HEK293T (cell line): ENCODE measurements around the gene RBM15.
A peak's percentile ranks its signal among the peaks of the same experiment; 100 is the strongest.

Experiments used
- CTCF ChIA-PET: fragments of 350-600 bp; formaldehyde crosslinking; extraction: SDS; loops from one replicate; lab custom pipeline; 2021; ENCODE audit warnings: antibody characterized with exemption, inconsistent platforms; lab: Yijun Ruan, JAX
- POLR2A ChIA-PET: fragments of 350-600 bp; formaldehyde crosslinking; extraction: SDS; loops from one replicate; lab custom pipeline; 2020; ENCODE audit warnings: antibody characterized with exemption, inconsistent platforms; lab: Yijun Ruan, JAX
- DNase-seq: peaks from one replicate; pipeline ENCODE4 v3.0.0; 2012; ENCODE audit warnings: mixed read lengths; ENCODE audit errors: extremely low spot score
- ARNT ChIP-seq: fragments of 450-650 bp; IDR thresholded peaks from 2 replicates; pipeline ENCODE4 v1.6.1; 2017; ENCODE audit warnings: mild to moderate bottlenecking
- BHLHE40 ChIP-seq: fragments of 450-650 bp; IDR thresholded peaks from 2 replicates; pipeline ENCODE4 v1.6.1; 2016; ENCODE audit warnings: mild to moderate bottlenecking, moderate library complexity, borderline replicate concordance
- CTBP1 ChIP-seq: fragments of 450-650 bp; IDR thresholded peaks from 2 replicates; pipeline ENCODE4 v1.6.1; 2016; ENCODE audit warnings: borderline replicate concordance
- ELF4 ChIP-seq: fragments of 450-650 bp; IDR thresholded peaks from 2 replicates; pipeline ENCODE4 v1.6.1; 2017; ENCODE audit warnings: antibody characterized with exemption
- FOXA1 ChIP-seq: fragments of 450-650 bp; IDR thresholded peaks from 2 replicates; pipeline ENCODE4 v1.6.1; 2016; ENCODE audit warnings: mild to moderate bottlenecking
- FOXK2 ChIP-seq: fragments of 450-650 bp; IDR thresholded peaks from 2 replicates; pipeline ENCODE4 v1.6.1; 2016; ENCODE audit warnings: mild to moderate bottlenecking
- FOXM1 ChIP-seq: fragments of 450-650 bp; IDR thresholded peaks from 2 replicates; pipeline ENCODE4 v1.6.1; 2017; ENCODE audit warnings: mild to moderate bottlenecking, borderline replicate concordance
- HDGF ChIP-seq: fragments of 450-650 bp; IDR thresholded peaks from 2 replicates; pipeline ENCODE4 v1.6.1; 2017; ENCODE audit warnings: antibody characterized with exemption, borderline replicate concordance
- L3MBTL2 ChIP-seq: fragments of 450-650 bp; conservative IDR thresholded peaks from 2 replicates; pipeline ENCODE4 v1.6.1; 2016; ENCODE audit warnings: mild to moderate bottlenecking
- LEF1 ChIP-seq: fragments of 450-650 bp; IDR thresholded peaks from 2 replicates; pipeline ENCODE4 v1.6.1; 2017; ENCODE audit warnings: mild to moderate bottlenecking, borderline replicate concordance
- NFRKB ChIP-seq: fragments of 450-650 bp; IDR thresholded peaks from 2 replicates; pipeline ENCODE4 v1.6.1; 2016; ENCODE audit warnings: mild to moderate bottlenecking, moderate library complexity
- SP1 ChIP-seq: fragments of 450-650 bp; IDR thresholded peaks from 2 replicates; pipeline ENCODE4 v1.6.1; 2017
- SUZ12 ChIP-seq: fragments of 450-650 bp; IDR thresholded peaks from 2 replicates; pipeline ENCODE4 v1.6.1; 2016; ENCODE audit warnings: mild to moderate bottlenecking
- TARDBP ChIP-seq: fragments of 450-650 bp; IDR thresholded peaks from 2 replicates; pipeline ENCODE4 v1.6.1; 2016
- ZNF384 ChIP-seq: fragments of 450-650 bp; IDR thresholded peaks from 2 replicates; pipeline ENCODE4 v1.6.1; 2016
- TF ChIP-seq, protein P1 (sequence below): fragments of 450-650 bp; IDR thresholded peaks from 2 replicates; pipeline ENCODE4 v1.6.1; 2016

The RBM15 gene

DNA sequence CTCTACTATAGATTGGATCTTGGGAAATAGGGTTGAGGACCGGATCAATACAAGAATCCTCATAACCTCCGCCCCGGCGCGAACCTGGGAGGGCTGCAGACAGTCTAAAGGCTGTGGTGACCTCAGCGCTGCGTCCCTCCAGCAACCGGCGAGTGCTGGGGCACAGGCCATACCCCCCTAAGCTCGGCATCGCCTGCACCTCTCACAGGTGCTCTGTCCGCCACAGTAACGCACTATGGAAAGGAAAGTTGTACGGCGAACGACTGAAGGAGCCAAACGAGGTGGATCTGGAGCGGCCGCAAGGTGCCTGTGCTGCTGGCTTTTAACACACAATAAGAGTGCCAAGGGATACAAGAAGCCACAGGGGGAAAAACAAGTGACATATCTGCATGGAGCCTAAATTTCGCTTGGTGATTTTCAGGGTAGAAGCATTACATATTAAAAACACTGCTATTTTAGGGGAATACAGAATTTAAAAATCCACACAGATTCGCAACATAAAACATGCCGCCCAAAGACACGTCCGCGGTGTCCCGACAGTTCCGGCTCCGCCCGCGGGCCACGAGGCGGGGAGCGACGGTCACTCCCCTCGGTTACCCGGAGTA lies 1.4 kb upstream of the RBM15 start:
- ChIA-PET CTCF (interaction anchor here (0.9 to 3.7 kb wide), 8 partner anchors 8 to 158 kb away, joined by 3 to 18 read pairs (median 5); no protein-coding TSS in a partner anchor), POLR2A (interaction anchor here (0.8 to 4.5 kb wide), 35 partner anchors 9 to 340 kb away, joined by 3 to 35 read pairs (median 6); partner anchors contain the start of genes KCNC4 and SLC16A4)
- TF ChIP-seq NFRKB (no peak), SP1 (no peak), FOXA1 (no peak), CTBP1 (no peak), ZNF384 (no peak), TARDBP (no peak), L3MBTL2 (no peak), ARNT (no peak), FOXK2 (no peak), LEF1 (no peak), BHLHE40 (no peak), FOXM1 (no peak), SUZ12 (no peak), ELF4 (no peak; the same call in 1 of the 2 replicates), HDGF (no peak)
- TF ChIP-seq, protein P1, sequence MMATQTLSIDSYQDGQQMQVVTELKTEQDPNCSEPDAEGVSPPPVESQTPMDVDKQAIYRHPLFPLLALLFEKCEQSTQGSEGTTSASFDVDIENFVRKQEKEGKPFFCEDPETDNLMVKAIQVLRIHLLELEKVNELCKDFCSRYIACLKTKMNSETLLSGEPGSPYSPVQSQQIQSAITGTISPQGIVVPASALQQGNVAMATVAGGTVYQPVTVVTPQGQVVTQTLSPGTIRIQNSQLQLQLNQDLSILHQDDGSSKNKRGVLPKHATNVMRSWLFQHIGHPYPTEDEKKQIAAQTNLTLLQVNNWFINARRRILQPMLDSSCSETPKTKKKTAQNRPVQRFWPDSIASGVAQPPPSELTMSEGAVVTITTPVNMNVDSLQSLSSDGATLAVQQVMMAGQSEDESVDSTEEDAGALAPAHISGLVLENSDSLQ = no peak
- DNase-seq = no peak

DNA sequence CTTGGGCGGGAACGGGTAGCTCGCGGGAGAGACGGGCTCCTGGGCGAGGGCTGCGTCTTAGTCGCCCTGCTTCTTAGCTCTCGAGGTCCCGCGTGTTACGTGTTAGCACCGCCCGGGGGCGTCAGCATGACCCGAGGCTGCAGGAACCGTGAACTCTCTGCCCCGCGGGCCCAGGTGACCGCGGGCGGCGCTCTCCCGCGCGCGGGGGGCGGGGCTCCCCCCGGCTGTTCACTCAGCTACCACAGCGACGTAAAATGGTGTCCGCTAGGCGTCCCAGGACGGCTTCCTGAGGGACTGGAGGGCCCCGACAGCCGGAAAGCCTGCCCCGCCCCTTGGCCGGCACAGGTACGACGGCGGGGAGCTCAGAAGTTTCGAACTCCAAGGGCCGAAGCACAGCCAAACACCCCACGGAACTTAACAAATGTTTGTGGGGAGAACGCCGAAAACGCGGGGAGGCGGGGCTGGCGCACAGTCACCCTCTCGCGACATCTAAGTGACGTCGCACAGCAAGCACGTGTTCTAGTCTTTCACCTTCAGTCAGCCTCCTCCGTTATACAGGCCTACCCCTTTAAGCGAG lies 780 bp upstream of the RBM15 start:
- peak; percentile 93 for DNase-seq
- CTCF ChIA-PET = interaction anchor here (0.7 to 3.7 kb wide), 9 partner anchors 8 to 205 kb away, joined by 3 to 18 read pairs (median 4); no protein-coding TSS in a partner anchor
- TF ChIP-seq ELF4 (peak; percentile 36), LEF1 (no peak), NFRKB (no peak), L3MBTL2 (peak; percentile 98), ZNF384 (no peak), FOXM1 (peak; percentile 80; the same call in 1 of the 2 replicates)
- POLR2A ChIA-PET = interaction anchor here (0.8 to 4.5 kb wide), 52 partner anchors 8 to 340 kb away, joined by 3 to 35 read pairs (median 5); partner anchors contain the start of genes KCNC4, SLC16A4, SLC6A17 and STRIP1

DNA sequence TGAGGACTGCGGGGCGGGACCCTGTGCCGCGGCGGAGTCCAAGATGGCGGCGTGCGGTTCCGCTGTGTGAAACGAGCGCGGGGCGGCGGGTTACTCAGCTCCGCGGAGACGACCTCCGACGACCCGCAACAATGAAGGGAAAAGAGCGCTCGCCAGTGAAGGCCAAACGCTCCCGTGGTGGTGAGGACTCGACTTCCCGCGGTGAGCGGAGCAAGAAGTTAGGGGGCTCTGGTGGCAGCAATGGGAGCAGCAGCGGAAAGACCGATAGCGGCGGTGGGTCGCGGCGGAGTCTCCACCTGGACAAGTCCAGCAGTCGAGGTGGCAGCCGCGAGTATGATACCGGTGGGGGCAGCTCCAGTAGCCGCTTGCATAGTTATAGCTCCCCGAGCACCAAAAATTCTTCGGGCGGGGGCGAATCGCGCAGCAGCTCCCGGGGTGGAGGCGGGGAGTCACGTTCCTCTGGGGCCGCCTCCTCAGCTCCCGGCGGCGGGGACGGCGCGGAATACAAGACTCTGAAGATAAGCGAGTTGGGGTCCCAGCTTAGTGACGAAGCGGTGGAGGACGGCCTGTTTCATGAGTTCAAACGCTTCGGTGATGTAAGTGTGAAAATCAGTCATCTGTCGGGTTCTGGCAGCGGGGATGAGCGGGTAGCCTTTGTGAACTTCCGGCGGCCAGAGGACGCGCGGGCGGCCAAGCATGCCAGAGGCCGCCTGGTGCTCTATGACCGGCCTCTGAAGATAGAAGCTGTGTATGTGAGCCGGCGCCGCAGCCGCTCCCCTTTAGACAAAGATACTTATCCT lies 430 bp downstream of the RBM15 start:
- ChIA-PET POLR2A (interaction anchor here (0.7 to 4.5 kb wide), 42 partner anchors 7 to 305 kb away, joined by 3 to 35 read pairs (median 5); partner anchors contain the start of genes KCNC4, SLC16A4, SLC6A17 and STRIP1), CTCF (interaction anchor here (0.5 to 3.7 kb wide), 9 partner anchors 27 to 1178 kb away, joined by 3 to 18 read pairs (median 3); no protein-coding TSS in a partner anchor)
- no peak for TF ChIP-seq FOXM1
- no peak for TF ChIP-seq TARDBP
- no peak for TF ChIP-seq BHLHE40
- no peak for TF ChIP-seq SP1
- peak; percentile 51 for TF ChIP-seq L3MBTL2
- TF ChIP-seq ELF4 = peak; percentile 55; the same call in 1 of the 2 replicates
- no peak for TF ChIP-seq LEF1
- TF ChIP-seq SUZ12 = no peak
- TF ChIP-seq CTBP1 = no peak
- TF ChIP-seq NFRKB = peak; percentile 84
- no peak for DNase-seq

DNA sequence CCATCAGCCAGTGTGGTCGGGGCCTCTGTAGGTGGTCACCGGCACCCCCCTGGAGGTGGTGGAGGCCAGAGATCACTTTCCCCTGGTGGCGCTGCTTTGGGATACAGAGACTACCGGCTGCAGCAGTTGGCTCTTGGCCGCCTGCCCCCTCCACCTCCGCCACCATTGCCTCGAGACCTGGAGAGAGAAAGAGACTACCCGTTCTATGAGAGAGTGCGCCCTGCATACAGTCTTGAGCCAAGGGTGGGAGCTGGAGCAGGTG lies 961 bp downstream of the RBM15 start:
- ChIA-PET POLR2A (interaction anchor here (0.7 to 4.5 kb wide), 13 partner anchors 9 to 306 kb away, joined by 3 to 35 read pairs (median 6); partner anchors contain the start of genes KCNC4 and STRIP1), CTCF (interaction anchor here (0.6 to 1.0 kb wide), 2 partner anchors 133 to 587 kb away, joined by 3 read pairs; no protein-coding TSS in a partner anchor)
- no peak for DNase-seq
- TF ChIP-seq FOXA1 (no peak), HDGF (no peak), CTBP1 (no peak), SUZ12 (no peak), L3MBTL2 (no peak), BHLHE40 (no peak), FOXK2 (no peak), ZNF384 (no peak), SP1 (no peak), TARDBP (no peak), NFRKB (no peak), FOXM1 (no peak), ELF4 (no peak)

DNA sequence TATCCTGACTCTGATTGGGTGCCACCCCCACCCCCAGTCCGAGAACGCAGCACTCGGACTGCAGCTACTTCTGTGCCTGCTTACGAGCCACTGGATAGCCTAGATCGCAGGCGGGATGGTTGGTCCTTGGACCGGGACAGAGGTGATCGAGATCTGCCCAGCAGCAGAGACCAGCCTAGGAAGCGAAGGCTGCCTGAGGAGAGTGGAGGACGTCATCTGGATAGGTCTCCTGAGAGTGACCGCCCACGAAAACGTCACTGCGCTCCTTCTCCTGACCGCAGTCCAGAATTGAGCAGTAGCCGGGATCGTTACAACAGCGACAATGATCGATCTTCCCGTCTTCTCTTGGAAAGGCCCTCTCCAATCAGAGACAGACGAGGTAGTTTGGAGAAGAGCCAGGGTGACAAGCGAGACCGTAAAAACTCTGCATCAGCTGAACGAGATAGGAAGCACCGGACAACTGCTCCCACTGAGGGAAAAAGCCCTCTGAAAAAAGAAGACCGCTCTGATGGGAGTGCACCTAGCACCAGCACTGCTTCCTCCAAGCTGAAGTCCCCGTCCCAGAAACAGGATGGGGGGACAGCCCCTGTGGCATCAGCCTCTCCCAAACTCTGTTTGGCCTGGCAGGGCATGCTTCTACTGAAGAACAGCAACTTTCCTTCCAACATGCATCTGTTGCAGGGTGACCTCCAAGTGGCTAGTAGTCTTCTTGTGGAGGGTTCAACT lies 2.1 kb downstream of the RBM15 start:
- DNase-seq = peak; percentile 58
- POLR2A ChIA-PET = interaction anchor here (1.2 kb wide), 1 partner anchor 50 kb away, joined by 3 read pairs; no protein-coding TSS in a partner anchor
- CTCF ChIA-PET = no interaction called here
- no peak for TF ChIP-seq LEF1
- TF ChIP-seq, protein P1 = peak; percentile 58

DNA sequence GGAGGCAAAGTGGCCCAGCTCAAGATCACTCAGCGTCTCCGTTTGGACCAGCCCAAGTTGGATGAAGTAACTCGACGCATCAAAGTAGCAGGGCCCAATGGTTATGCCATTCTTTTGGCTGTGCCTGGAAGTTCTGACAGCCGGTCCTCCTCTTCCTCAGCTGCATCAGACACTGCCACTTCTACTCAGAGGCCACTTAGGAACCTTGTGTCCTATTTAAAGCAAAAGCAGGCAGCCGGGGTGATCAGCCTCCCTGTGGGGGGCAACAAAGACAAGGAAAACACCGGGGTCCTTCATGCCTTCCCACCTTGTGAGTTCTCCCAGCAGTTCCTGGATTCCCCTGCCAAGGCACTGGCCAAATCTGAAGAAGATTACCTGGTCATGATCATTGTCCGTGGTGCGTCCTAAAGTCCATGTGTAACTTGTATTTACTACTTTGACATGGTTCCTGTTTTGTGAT lies 2.7 kb downstream of the RBM15 start:
- CTCF ChIA-PET = no interaction called here
- POLR2A ChIA-PET = no interaction called here
- TF ChIP-seq CTBP1 (no peak), ARNT (no peak), LEF1 (no peak), SP1 (no peak), BHLHE40 (no peak), FOXM1 (no peak), HDGF (no peak), ELF4 (no peak), L3MBTL2 (no peak), FOXK2 (no peak), FOXA1 (no peak), ZNF384 (no peak), SUZ12 (no peak), NFRKB (no peak), TARDBP (no peak)
- TF ChIP-seq, protein P1 = no peak
- DNase-seq = no peak
